B cell (primary cell): ENCODE data around the gene SSR3.

Experiments
- CTCF ChIP-seq: fragments of 200-600 bp; IDR thresholded peaks from one replicate; pipeline ENCODE4 v1.8.0; 2022; ENCODE audit warnings: antibody characterized with exemption, mild to moderate bottlenecking
- EZH2 ChIP-seq: IDR thresholded peaks from 2 replicates; pipeline ENCODE4 v1.6.1; 2012; ENCODE audit warnings: borderline replicate concordance, low read depth, mild to moderate bottlenecking, moderate library complexity, low read length; ENCODE audit not compliant: insufficient read depth, poor library complexity, severe bottlenecking

- no peak for TF ChIP-seq CTCF
- TF ChIP-seq EZH2, result no peak
Measured at GRCh38 chr3:156577736-156578135, 22.8 kb upstream of the SSR3 start.
